Testis (tissue), 2 donors: ENCODE data around the gene PXK.

Source experiments
- CTCF ChIP-seq, 3 experiments: fragments of 450-650 bp in 2 of 3; fragments of 200-600 bp in 1 of 3; sonication (generic) in 1 of 3; IDR thresholded peaks; one replicate each; pipeline ENCODE4 v1.5.1; 2016 to 2019; ENCODE audit warnings: antibody characterized with exemption in 3 of 3, mild to moderate bottlenecking in 2 of 3, moderate library complexity in 1 of 3
- POLR2A ChIP-seq: fragments of 450-650 bp; IDR thresholded peaks from one replicate; pipeline ENCODE4 v1.6.1; 2017; ENCODE audit warnings: antibody characterized with exemption, mild to moderate bottlenecking, moderate library complexity

- TF ChIP-seq CTCF (IDR thresholded peaks at IDR 0.05) (no peak), POLR2A (no peak)
Observed at GRCh38 chr3:58459160-58459559, 126.5 kb downstream of the PXK start.
